ENCODE results near the gene LILRA5.

DNA sequence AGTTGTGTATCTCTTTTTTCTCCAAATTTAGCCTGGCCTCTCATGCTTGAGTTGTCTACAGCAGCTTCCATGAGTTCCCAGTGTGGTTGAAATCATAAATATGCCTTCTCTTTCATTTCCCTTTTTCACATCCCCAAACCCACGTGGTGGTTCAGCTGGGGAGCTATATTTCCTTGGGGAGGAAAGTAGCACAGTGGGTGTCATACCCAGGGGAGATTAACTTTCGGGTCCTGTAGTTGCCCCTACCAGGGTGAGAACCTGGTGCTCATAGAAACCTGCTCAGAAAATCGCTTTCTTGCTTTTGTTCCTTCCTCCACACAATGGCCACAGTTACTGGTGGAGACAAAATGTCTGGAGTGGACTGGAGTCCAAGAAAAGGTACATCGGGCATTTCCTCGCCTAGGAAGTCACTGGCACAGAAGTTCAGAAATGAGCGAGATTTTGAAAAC, 33.0 kb upstream of the LILRA5 start:
- TF ChIP-seq POLR2AphosphoS5 (IDR thresholded peaks at IDR 0.05; ENCODE audit: low read depth, low read length) (no peak), POLR2A (IDR thresholded peaks at IDR 0.05; ENCODE audit: low read depth, low read length) (no peak)
